Measurements from ENCODE around the gene ELF3.

- TF ChIP-seq CTCF (conservative IDR thresholded peaks at IDR 0.05) (no peak), ZFX (IDR thresholded peaks at IDR 0.05) (no peak)
Observed at GRCh38 chr1:201985355-201985754, 25.0 kb upstream of the ELF3 start.
